H1 (cell line): Measurements from ENCODE around the gene CS. TPM values are rescaled to one million over a fixed set of nuclear protein-coding genes. Genes with fewer than 3 reads are reported as not detected.

ENCODE experiments used
- CTCF ChIA-PET: fragments of 300-600 bp; sonication (Branson Sonifier 250); formaldehyde crosslinking; loops from one replicate; lab custom pipeline; 2021; ENCODE audit not compliant: partially characterized antibody; lab: Charles Lee
- POLR2A ChIA-PET: fragments of 300-600 bp; sonication (Branson Sonifier 250); formaldehyde crosslinking; loops from one replicate; lab custom pipeline; 2021; ENCODE audit warnings: inconsistent platforms; ENCODE audit not compliant: partially characterized antibody; lab: Charles Lee
- DNase-seq, 2 experiments: peaks; one replicate each; pipeline versions ENCODE4 v3.0.0 to v3.0.0-alpha.2; 2010 to 2022; ENCODE audit warnings: low spot score in 2 of 2, low read depth in 1 of 2, mixed read lengths in 1 of 2
- FAIRE-seq: peaks from 2 replicates; lab custom pipeline; 2011; peaks lifted over from hg19 to GRCh38; lab: Jason Lieb, UNC
- H2AFZ ChIP-seq: 2 replicates; pipeline ENCODE4 v1.8.1; 2012; ENCODE audit warnings: low read length, inconsistent platforms
- H2AK5ac ChIP-seq: 2 replicates; pipeline ENCODE4 v1.6.1; 2013; ENCODE audit warnings: low read depth, low read length
- H2BK120ac ChIP-seq: replicated peaks from 2 replicates; pipeline ENCODE3; 2013; ENCODE audit warnings: low read depth, low read length, inconsistent platforms
- H2BK12ac ChIP-seq: 2 replicates; pipeline ENCODE4 v1.6.1; 2013; ENCODE audit warnings: low read depth, low read length
- H2BK15ac ChIP-seq: 2 replicates; pipeline ENCODE4 v1.6.1; 2013; ENCODE audit warnings: low read length
- H2BK20ac ChIP-seq: 2 replicates; pipeline ENCODE4 v1.6.1; 2013; ENCODE audit warnings: low read length
- H2BK5ac ChIP-seq: 2 replicates; pipeline ENCODE4 v1.6.1; 2013; ENCODE audit warnings: low read depth, low read length
- H3K14ac ChIP-seq: 2 replicates; pipeline ENCODE4 v1.6.1; 2013; ENCODE audit warnings: inconsistent platforms; ENCODE audit not compliant: insufficient read length
- H3K18ac ChIP-seq: 2 replicates; pipeline ENCODE4 v1.6.1; 2013; ENCODE audit warnings: low read length; ENCODE audit errors: extremely low read depth
- H3K23ac ChIP-seq: 2 replicates; pipeline ENCODE4 v1.6.1; 2013; ENCODE audit warnings: inconsistent platforms; ENCODE audit not compliant: insufficient read length
- H3K23me2 ChIP-seq: 2 replicates; pipeline ENCODE4 v1.6.1; 2013; ENCODE audit warnings: low read depth, low read length
- H3K27ac ChIP-seq: 2 replicates; pipeline ENCODE4 v1.6.1; 2011; ENCODE audit warnings: low read depth, low read length, inconsistent platforms
- H3K27me3 ChIP-seq, 4 experiments: replicated peaks in 1 of 4; 1 replicate in 1 of 4; 2 replicates in 3 of 4; pipeline versions ENCODE4 v1.6.1 to v1.8.1; 2011 to 2013; ENCODE audit warnings: low read length in 3 of 4, mild to moderate bottlenecking in 3 of 4, inconsistent platforms in 2 of 4, mixed read lengths in 2 of 4, moderate library complexity in 1 of 4; ENCODE audit not compliant: control insufficient read depth in 3 of 4, insufficient read depth in 3 of 4; ENCODE audit errors: extremely low read depth in 1 of 4
- H3K36me3 ChIP-seq, 4 experiments: 2 replicates each; pipeline versions ENCODE4 v1.6.1 to v1.8.1; 2011 to 2013; ENCODE audit warnings: mild to moderate bottlenecking in 4 of 4, low read length in 3 of 4, moderate library complexity in 2 of 4, control low read depth in 1 of 4, inconsistent platforms in 1 of 4; ENCODE audit not compliant: insufficient read depth in 4 of 4, control insufficient read depth in 2 of 4
- H3K4ac ChIP-seq: replicated peaks from 2 replicates; pipeline ENCODE3; 2013; ENCODE audit warnings: low read length, low read depth, mixed read lengths, inconsistent platforms; ENCODE audit not compliant: insufficient read length
- H3K4me1 ChIP-seq, 4 experiments: replicated peaks in 1 of 4; 1 replicate in 1 of 4; 2 replicates in 3 of 4; pipeline versions ENCODE4 v1.6.1 to v1.8.1; 2011 to 2013; ENCODE audit warnings: low read length in 3 of 4, inconsistent platforms in 2 of 4, mixed read lengths in 1 of 4; ENCODE audit not compliant: insufficient read depth in 4 of 4, control insufficient read depth in 3 of 4
- H3K4me2 ChIP-seq, 2 experiments: 2 replicates each; pipeline versions ENCODE4 v1.6.1 to v1.8.1; 2011 to 2013; ENCODE audit warnings: low read depth in 2 of 2, low read length in 2 of 2, control low read depth in 1 of 2, inconsistent platforms in 1 of 2, mild to moderate bottlenecking in 1 of 2; ENCODE audit not compliant: insufficient read depth in 1 of 2
- H3K4me3 ChIP-seq, 4 experiments: fragments of 200-600, 300-600 bp in 1 of 4; sonication (generic), shearing (Covaris generic), sonication (Bioruptor Twin) in 1 of 4; 2 replicates each; pipeline versions ENCODE4 v1.5.1 to v1.8.1; 2011 to 2016; ENCODE audit warnings: low read length in 4 of 4, low read depth in 3 of 4, control low read depth in 2 of 4, inconsistent platforms in 2 of 4, mild to moderate bottlenecking in 2 of 4, mixed read lengths in 1 of 4, moderate library complexity in 1 of 4; ENCODE audit not compliant: insufficient read depth in 2 of 4; ENCODE audit errors: extremely low read depth in 1 of 4
- H3K56ac ChIP-seq: replicated peaks from 2 replicates; pipeline ENCODE3; 2013; ENCODE audit warnings: low read depth, mild to moderate bottlenecking, mixed read lengths, low read length, inconsistent platforms; ENCODE audit not compliant: insufficient read length
- H3K79me1 ChIP-seq: 2 replicates; pipeline ENCODE4 v1.6.1; 2013; ENCODE audit warnings: low read depth, low read length, control low read depth
- H3K79me2 ChIP-seq, 2 experiments: 2 replicates each; pipeline versions ENCODE4 v1.6.1 to v1.8.1; 2012 to 2013; ENCODE audit warnings: low read length in 2 of 2, mild to moderate bottlenecking in 2 of 2, inconsistent platforms in 1 of 2; ENCODE audit not compliant: insufficient read depth in 2 of 2, control insufficient read depth in 1 of 2
- H3K9ac ChIP-seq, 4 experiments: replicated peaks in 1 of 4; 1 replicate in 1 of 4; 2 replicates in 3 of 4; pipeline versions ENCODE4 v1.6.1 to v1.8.1; 2011 to 2013; ENCODE audit warnings: low read depth in 3 of 4, low read length in 3 of 4, control low read depth in 2 of 4, mild to moderate bottlenecking in 2 of 4, moderate library complexity in 2 of 4, inconsistent platforms in 1 of 4; ENCODE audit errors: extremely low read depth in 1 of 4
- H3K9me3 ChIP-seq, 2 experiments: 2 replicates each; pipeline versions ENCODE4 v1.6.1 to v1.8.1; 2012 to 2013; ENCODE audit warnings: mild to moderate bottlenecking in 2 of 2, moderate library complexity in 2 of 2, control low read depth in 1 of 2, inconsistent platforms in 1 of 2, low read depth in 1 of 2, low read length in 1 of 2, mixed read lengths in 1 of 2; ENCODE audit not compliant: insufficient read depth in 2 of 2
- H4K20me1 ChIP-seq, 2 experiments: replicated peaks in 1 of 2; 2 replicates each; pipeline versions ENCODE3 to v1.8.1; 2011 to 2013; ENCODE audit warnings: inconsistent platforms in 2 of 2, low read length in 2 of 2, mild to moderate bottlenecking in 1 of 2; ENCODE audit not compliant: insufficient read depth in 2 of 2, control insufficient read depth in 1 of 2
- H4K5ac ChIP-seq: 2 replicates; pipeline ENCODE4 v1.6.1; 2013; ENCODE audit warnings: low read length, low read depth, mixed read lengths, inconsistent platforms; ENCODE audit not compliant: insufficient read length
- H4K8ac ChIP-seq: 2 replicates; pipeline ENCODE4 v1.8.0; 2013; ENCODE audit warnings: mild to moderate bottlenecking, moderate library complexity, low read length, inconsistent platforms; ENCODE audit not compliant: insufficient read depth; ENCODE audit errors: extremely low read depth
- H4K91ac ChIP-seq: replicated peaks from 2 replicates; pipeline ENCODE3; 2013; ENCODE audit warnings: low read length, mixed read lengths, inconsistent platforms; ENCODE audit not compliant: insufficient read length
- TAF1 ChIP-seq: IDR thresholded peaks from 2 replicates; pipeline ENCODE4 v1.6.1; 2011; ENCODE audit warnings: mild to moderate bottlenecking, low read depth, low read length
- WGBS, 2 experiments: shearing (Covaris generic) in 1 of 2; methylation state at CpG; one replicate each; pipeline versions ENCODE4 v1.1.6 to v1.1.7; 2013 to 2015; ENCODE audit warnings: low lambda C conversion rate in 2 of 2, mixed read lengths in 2 of 2, inconsistent platforms in 1 of 2, low coverage in 1 of 2, missing lambda C conversion rate in 1 of 2; ENCODE audit not compliant: insufficient replicate concordance in 2 of 2, insufficient coverage in 1 of 2, insufficient read length in 1 of 2; ENCODE audit errors: extremely low coverage in 1 of 2, missing lambda C conversion rate in 1 of 2; 5-methylcytosine and 5-hydroxymethylcytosine counted together
- polyA plus RNA-seq, 7 experiments: library from polyadenylated mRNA; depleted of rRNA in 3 of 7; stranded (reverse) in 5 of 7; unstranded in 2 of 7; fragments of >200 nt in 5 of 7; fragments of 200-250 nt in 2 of 7; gene quantifications; 1 replicate in 5 of 7; 2 replicates in 1 of 7; 4 replicates in 1 of 7; pipeline versions ENCODE4 v1.2.1 to v1.2.3, GENCODE V29; 2011 to 2013; ENCODE audit warnings: missing spikeins in 2 of 7, mixed read lengths in 2 of 7
- total RNA-seq: library from RNA; stranded (reverse); fragmentation: NEBNext Ultra II Directional; extraction: Animal tissue kit (Norgen Biotek cat#: 25700); gene quantifications from 2 replicates; pipeline ENCODE4 v1.2.1, GENCODE V29; 2021

Gene CS
- total and polyA plus RNA-seq, 2 of the 8 experiments (the other 6 are each of a cell fraction or from before 2014, with no cell fraction given), result 96.6 to 238 TPM

- Histone ChIP-seq H3K4me2 (peak overlapping the region; percentile 63 to 100), H4K5ac (peak overlapping the region; percentile 53), H2AFZ (peak overlapping the region; percentile 64; the same call in 1 of the 2 replicates), H2BK12ac (no peak overlapping the region; the same call in 1 of the 2 replicates), H2BK20ac (no peak overlapping the region), H3K56ac (no peak overlapping the region), H3K4me1 (peaks cover 3 to 13% (median 6%) of the 10 kb centered on the region in 4 experiments; a peak in 6 of 7 replicates), H2AK5ac (0 out of 2 replicates have a peak overlapping the region, but pooled peaks have one; percentile 0), H3K9me3 (no peaks in the 10 kb centered on the region), H3K79me1 (peaks cover 6% of the 10 kb centered on the region), H4K20me1 (peaks cover 0 to 2% of the 10 kb centered on the region in 2 experiments), H4K91ac (no peak overlapping the region), H3K9ac (no peak overlapping the region), H3K27ac (peak overlapping the region; percentile 59; the same call in 1 of the 2 replicates), H2BK120ac (peak overlapping the region; percentile 9), H3K79me2 (peaks cover 0 to 17% of the 10 kb centered on the region in 2 experiments; a peak in 2 of 4 replicates), H3K14ac (no peak overlapping the region), H3K27me3 (no peaks in the 10 kb centered on the region), H3K4me3 (peak overlapping the region in 3 of 4 experiments; percentile 10 to 47 (median 14); a peak in 5 of 8 replicates), H2BK15ac (no peak overlapping the region), H3K23ac (no peak overlapping the region), H4K8ac (no peak overlapping the region), H2BK5ac (peak overlapping the region; percentile 55; the same call in 1 of the 2 replicates), H3K36me3 (peaks cover 0 to 4% (median 1%) of the 10 kb centered on the region in 4 experiments; a peak in 1 of 8 replicates), H3K18ac (peak overlapping the region; percentile 54; the same call in 1 of the 2 replicates), H3K4ac (peak overlapping the region; percentile 63), H3K23me2 (peaks cover 22% of the 10 kb centered on the region)
- DNase-seq (no peak), FAIRE-seq (no peak)
- POLR2A ChIA-PET, result interaction anchor here (1.0 to 9.8 kb wide), 8 partner anchors 10 to 96 kb away, joined by 3 to 203 read pairs (median 31); partner anchors contain the start of genes ANKRD52, CNPY2, ESYT1 and SMARCC2
- CTCF ChIA-PET, result interaction anchor here (0.8 to 4.2 kb wide), 11 partner anchors 10 to 105 kb away, joined by 3 to 89 read pairs (median 22); partner anchors contain the start of genes ANKRD52, SMARCC2 and ZC3H10
- WGBS, 2 experiments, result 49% methylated on average over 15 of the region's 15 CpGs; no CpG with 5 or more reads in 1 of the 2 experiments
- TF ChIP-seq TAF1, result no peak
Measured at GRCh38 chr12:56223571-56224101, 76.5 kb downstream of the CS start.
